Ramos (cell line): Measurements from ENCODE around the gene SLC35F4.

Source experiments
- in situ Hi-C: fragments of 300-500 bp; cut with MboI; formaldehyde crosslinking; loops from one replicate; pipeline ENCODE4 v1.14.3; 2022; ENCODE audit warnings: low sequenced_read_pairs; ENCODE audit not compliant: unreplicated experiment

The SLC35F4 gene

GRCh38 chr14:57559576-57559975, 306.3 kb downstream of the SLC35F4 start:
- in situ Hi-C loops, result no loop called here

- in situ Hi-C loops, result no loop called here
These were observed 316.0 kb downstream of the SLC35F4 start for GRCh38 chr14:57549765-57550420.

- in situ Hi-C loops, result no loop called here
These were observed 316.8 kb downstream of the SLC35F4 start for GRCh38 chr14:57549016-57549564.

- in situ Hi-C loops, result no loop called here
These were observed 318.8 kb downstream of the SLC35F4 start for GRCh38 chr14:57547131-57547530.

- in situ Hi-C loops, result no loop called here
These were observed 332.7 kb downstream of the SLC35F4 start for GRCh38 chr14:57533214-57533613.

GRCh38 chr14:57530571-57530970, 335.3 kb downstream of the SLC35F4 start:
- in situ Hi-C loops, result no loop called here

GRCh38 chr14:57526942-57527341, 338.9 kb downstream of the SLC35F4 start:
- in situ Hi-C loops, result no loop called here

GRCh38 chr14:57519043-57519442, 346.8 kb downstream of the SLC35F4 start:
- in situ Hi-C loops, result no loop called here
